Tibial nerve (tissue), 4 donors: ENCODE results near the gene EFNA4. TPM values are rescaled to one million over a fixed set of nuclear protein-coding genes. Genes with fewer than 3 reads are reported as not detected.

Experiments used
- DNase-seq, 2 donors: peaks; one replicate each; pipeline ENCODE4 v3.0.0-alpha.2; 2019; ENCODE audit warnings: low spot score in 2 of 2
- H3K27ac ChIP-seq, 4 donors: fragments of 200-600 bp; sonication (generic) in 3 of 4; one replicate each; pipeline ENCODE4 v1.5.1; 2017 to 2019; ENCODE audit warnings: mild to moderate bottlenecking in 1 of 4
- H3K27me3 ChIP-seq, 2 donors: fragments of 200-600 bp; sonication (generic) in 1 of 2; one replicate each; pipeline versions ENCODE4 v1.5.1 to v1.6.0; 2017 to 2019
- H3K36me3 ChIP-seq, 3 donors: fragments of 200-600 bp; sonication (generic); one replicate each; pipeline ENCODE4 v1.5.1; 2018 to 2019
- H3K4me1 ChIP-seq, 4 donors: fragments of 200-600 bp; sonication (generic) in 3 of 4; one replicate each; pipeline ENCODE4 v1.5.1; 2017 to 2019
- H3K4me3 ChIP-seq, 4 donors: fragments of 200-600 bp; sonication (generic) in 3 of 4; one replicate each; pipeline ENCODE4 v1.5.1; 2017 to 2019; ENCODE audit warnings: mild to moderate bottlenecking in 1 of 4, moderate library complexity in 1 of 4
- H3K9me3 ChIP-seq, 4 donors: fragments of 200-600 bp; sonication (generic) in 3 of 4; one replicate each; pipeline ENCODE4 v1.5.1; 2017 to 2019
- EP300 ChIP-seq, 2 donors: sonication (generic); formaldehyde crosslinking; IDR thresholded peaks; one replicate each; pipeline ENCODE4 v1.6.1; 2017; ENCODE audit warnings: antibody characterized with exemption in 2 of 2, mild to moderate bottlenecking in 1 of 2
- POLR2A ChIP-seq, 2 donors: fragments of 450-650 bp; IDR thresholded peaks; one replicate each; pipeline ENCODE4 v1.6.1; 2017; ENCODE audit warnings: antibody characterized with exemption in 2 of 2, mild to moderate bottlenecking in 2 of 2, moderate library complexity in 2 of 2
- WGBS, 2 donors: methylation state at CpG; one replicate each; pipeline ENCODE4 v1.1.5; 2018; 5-methylcytosine and 5-hydroxymethylcytosine counted together
- total RNA-seq, 4 donors: library from RNA; depleted of rRNA; stranded (reverse); fragments of >200 nt; gene quantifications; one replicate each; pipeline ENCODE4 v1.1.0, GENCODE V29; 2016
- TF ChIP-seq, protein P1 (sequence below), 5 experiments: fragments of 200-600 bp in 3 of 5; fragments of 450-650 bp in 2 of 5; sonication (generic) in 3 of 5; IDR thresholded peaks; one replicate each; pipeline ENCODE4 v1.5.1; 2016 to 2019; ENCODE audit warnings: antibody characterized with exemption in 5 of 5, mild to moderate bottlenecking in 3 of 5, moderate library complexity in 2 of 5

The EFNA4 gene
- total RNA-seq, 4 donors from 2014 or later: 0.87 to 4.2 (median 1.8) TPM

DNA sequence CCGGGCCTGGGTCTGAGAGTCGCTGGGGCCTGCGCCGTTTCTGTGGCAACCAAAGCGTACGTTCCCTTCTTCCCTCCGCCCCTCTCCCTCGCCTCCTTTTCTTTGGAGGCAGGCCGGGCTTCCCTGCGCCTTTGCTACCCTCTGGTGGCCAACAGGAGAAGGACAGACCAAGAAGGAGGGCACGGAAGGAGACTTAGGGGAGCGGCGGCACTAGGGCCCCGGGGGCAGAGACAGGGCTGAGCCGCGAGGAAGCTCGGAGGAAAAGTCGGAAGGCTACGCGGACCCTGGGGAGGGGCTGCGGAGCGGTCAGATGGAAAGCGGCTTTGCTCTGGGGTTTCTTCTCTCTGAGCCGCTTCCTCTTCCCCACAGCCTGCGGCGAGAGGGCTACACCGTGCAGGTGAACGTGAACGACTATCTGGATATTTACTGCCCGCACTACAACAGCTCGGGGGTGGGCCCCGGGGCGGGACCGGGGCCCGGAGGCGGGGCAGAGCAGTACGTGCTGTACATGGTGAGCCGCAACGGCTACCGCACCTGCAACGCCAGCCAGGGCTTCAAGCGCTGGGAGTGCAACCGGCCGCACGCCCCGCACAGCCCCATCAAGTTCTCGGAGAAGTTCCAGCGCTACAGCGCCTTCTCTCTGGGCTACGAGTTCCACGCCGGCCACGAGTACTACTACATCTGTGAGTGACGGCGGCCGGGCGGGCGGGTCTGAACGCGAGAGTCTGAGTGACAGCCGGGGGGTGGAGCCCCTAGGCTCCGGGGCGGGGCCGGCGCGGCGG lies 21.4 kb downstream of the EFNA4 start:
- TF ChIP-seq EP300 (IDR thresholded peaks at IDR 0.05) (no peak), POLR2A (IDR thresholded peaks at IDR 0.05) (peak; percentile 23 to 66)
- TF ChIP-seq, protein P1, sequence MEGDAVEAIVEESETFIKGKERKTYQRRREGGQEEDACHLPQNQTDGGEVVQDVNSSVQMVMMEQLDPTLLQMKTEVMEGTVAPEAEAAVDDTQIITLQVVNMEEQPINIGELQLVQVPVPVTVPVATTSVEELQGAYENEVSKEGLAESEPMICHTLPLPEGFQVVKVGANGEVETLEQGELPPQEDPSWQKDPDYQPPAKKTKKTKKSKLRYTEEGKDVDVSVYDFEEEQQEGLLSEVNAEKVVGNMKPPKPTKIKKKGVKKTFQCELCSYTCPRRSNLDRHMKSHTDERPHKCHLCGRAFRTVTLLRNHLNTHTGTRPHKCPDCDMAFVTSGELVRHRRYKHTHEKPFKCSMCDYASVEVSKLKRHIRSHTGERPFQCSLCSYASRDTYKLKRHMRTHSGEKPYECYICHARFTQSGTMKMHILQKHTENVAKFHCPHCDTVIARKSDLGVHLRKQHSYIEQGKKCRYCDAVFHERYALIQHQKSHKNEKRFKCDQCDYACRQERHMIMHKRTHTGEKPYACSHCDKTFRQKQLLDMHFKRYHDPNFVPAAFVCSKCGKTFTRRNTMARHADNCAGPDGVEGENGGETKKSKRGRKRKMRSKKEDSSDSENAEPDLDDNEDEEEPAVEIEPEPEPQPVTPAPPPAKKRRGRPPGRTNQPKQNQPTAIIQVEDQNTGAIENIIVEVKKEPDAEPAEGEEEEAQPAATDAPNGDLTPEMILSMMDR (IDR thresholded peaks at IDR 0.05): peak; percentile 90 to 98 (median 94)
- 0% methylated on average over 36 to 40 of the region's 67 CpGs for WGBS, 2 donors
- Histone ChIP-seq H3K9me3 (no peaks in the 10 kb centered on the region), H3K27ac (peak overlapping the region; percentile 87 to 97 (median 92)), H3K27me3 (peaks cover 0 to 46% of the 10 kb centered on the region in 2 donors), H3K4me3 (peak overlapping the region; percentile 48 to 96 (median 65)), H3K4me1 (peaks cover 4 to 63% (median 40%) of the 10 kb centered on the region in 4 donors), H3K36me3 (no peaks in the 10 kb centered on the region)
- peak; percentile 91 to 93 for DNase-seq

DNA sequence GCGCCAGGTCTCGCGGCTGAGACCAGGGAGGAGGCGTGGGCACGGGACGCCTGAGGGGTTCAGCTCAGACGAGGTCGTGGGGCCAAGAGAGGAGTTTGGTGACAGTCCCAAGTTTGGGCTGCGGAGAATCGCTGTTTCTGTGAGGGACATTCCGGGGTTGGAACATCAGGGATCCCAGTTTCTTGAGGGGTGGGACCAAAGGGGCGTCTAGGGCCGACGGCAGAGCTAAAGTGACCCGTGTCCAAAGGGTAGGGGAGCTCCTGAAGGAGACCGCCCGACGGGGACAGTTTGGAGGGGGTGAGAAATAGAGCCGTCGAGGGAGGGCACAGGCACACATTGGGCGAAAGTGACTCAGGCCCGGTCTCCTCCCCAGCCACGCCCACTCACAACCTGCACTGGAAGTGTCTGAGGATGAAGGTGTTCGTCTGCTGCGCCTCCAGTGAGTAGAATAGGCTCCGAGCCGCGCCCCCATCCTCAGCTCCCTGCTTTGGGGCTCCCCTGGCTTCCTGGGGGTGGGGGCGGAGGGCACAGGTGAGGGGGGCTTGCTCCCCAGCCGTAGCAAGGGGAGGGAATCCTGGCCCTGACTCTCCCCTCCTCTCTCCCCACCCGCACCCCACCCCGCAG lies 22.1 kb downstream of the EFNA4 start:
- 1 to 3% methylated on average over 27 to 32 of the region's 32 CpGs for WGBS, 2 donors
- peaks cover 0 to 39% of the 10 kb centered on the region in 2 donors for H3K27me3 ChIP-seq
- no peaks in the 10 kb centered on the region for H3K36me3 ChIP-seq
- DNase-seq: peak in 1 of 2 donors; percentile 59
- H3K9me3 ChIP-seq: no peaks in the 10 kb centered on the region
- H3K4me1 ChIP-seq: peaks cover 4 to 56% (median 33%) of the 10 kb centered on the region in 4 donors
- peak overlapping the region; percentile 87 to 97 (median 92) for H3K27ac ChIP-seq
- no peak for TF ChIP-seq EP300 (IDR thresholded peaks at IDR 0.05)
- TF ChIP-seq POLR2A (IDR thresholded peaks at IDR 0.05): no peak
- TF ChIP-seq, protein P1 (IDR thresholded peaks at IDR 0.05): no peak
- peak overlapping the region; percentile 48 to 96 (median 65) for H3K4me3 ChIP-seq

DNA sequence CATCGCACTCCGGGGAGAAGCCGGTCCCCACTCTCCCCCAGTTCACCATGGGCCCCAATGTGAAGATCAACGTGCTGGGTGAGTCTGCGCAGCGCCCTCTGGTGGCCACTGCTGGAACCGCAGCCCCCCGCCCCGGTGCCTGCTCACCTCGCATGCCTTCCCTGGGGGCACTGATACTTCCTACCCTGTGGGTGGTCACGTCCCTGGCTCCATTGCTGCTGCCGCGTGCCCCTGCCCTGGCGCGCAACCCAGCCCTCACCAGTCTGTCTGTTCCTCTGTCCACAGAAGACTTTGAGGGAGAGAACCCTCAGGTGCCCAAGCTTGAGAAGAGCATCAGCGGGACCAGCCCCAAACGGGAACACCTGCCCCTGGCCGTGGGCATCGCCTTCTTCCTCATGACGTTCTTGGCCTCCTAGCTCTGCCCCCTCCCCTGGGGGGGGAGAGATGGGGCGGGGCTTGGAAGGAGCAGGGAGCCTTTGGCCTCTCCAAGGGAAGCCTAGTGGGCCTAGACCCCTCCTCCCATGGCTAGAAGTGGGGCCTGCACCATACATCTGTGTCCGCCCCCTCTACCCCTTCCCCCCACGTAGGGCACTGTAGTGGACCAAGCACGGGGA lies 22.7 kb downstream of the EFNA4 start:
- Histone ChIP-seq H3K4me1 (peaks cover 4 to 52% (median 28%) of the 10 kb centered on the region in 4 donors), H3K36me3 (no peaks in the 10 kb centered on the region), H3K4me3 (peak overlapping the region in 3 of 4 donors; percentile 63 to 96 (median 67)), H3K9me3 (no peaks in the 10 kb centered on the region), H3K27me3 (peaks cover 0 to 33% of the 10 kb centered on the region in 2 donors), H3K27ac (peak overlapping the region in 3 of 4 donors; percentile 87 to 97 (median 93))
- WGBS, 2 donors: 5 to 17% methylated on average over 4 to 23 of the region's 24 CpGs
- TF ChIP-seq, protein P1 (IDR thresholded peaks at IDR 0.05): peak; percentile 93 to 100 (median 97)
- no peak for TF ChIP-seq EP300 (IDR thresholded peaks at IDR 0.05)
- DNase-seq: peak in 1 of 2 donors; percentile 78

DNA sequence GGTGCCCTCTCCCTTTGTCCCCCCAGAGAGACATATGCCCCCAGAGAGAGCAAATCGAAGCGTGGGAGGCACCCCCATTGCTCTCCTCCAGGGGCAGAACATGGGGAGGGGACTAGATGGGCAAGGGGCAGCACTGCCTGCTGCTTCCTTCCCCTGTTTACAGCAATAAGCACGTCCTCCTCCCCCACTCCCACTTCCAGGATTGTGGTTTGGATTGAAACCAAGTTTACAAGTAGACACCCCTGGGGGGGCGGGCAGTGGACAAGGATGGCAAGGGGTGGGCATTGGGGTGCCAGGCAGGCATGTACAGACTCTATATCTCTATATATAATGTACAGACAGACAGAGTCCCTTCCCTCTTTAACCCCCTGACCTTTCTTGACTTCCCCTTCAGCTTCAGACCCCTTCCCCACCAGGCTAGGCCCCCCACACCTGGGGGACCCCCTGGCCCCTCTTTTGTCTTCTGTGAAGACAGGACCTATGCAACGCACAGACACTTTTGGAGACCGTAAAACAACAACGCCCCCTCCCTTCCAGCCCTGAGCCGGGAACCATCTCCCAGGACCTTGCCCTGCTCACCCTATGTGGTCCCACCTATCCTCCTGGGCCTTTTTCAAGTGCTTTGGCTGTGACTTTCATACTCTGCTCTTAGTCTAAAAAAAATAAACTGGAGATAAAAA lies 23.5 kb downstream of the EFNA4 start:
- DNase-seq: no peak
- H3K9me3 ChIP-seq: no peaks in the 10 kb centered on the region
- H3K36me3 ChIP-seq: no peaks in the 10 kb centered on the region
- H3K4me3 ChIP-seq: no peak overlapping the region
- peaks cover 0 to 25% of the 10 kb centered on the region in 2 donors for H3K27me3 ChIP-seq
- no peak overlapping the region for H3K27ac ChIP-seq
- peaks cover 4 to 52% (median 29%) of the 10 kb centered on the region in 4 donors for H3K4me1 ChIP-seq
- TF ChIP-seq, protein P1 (IDR thresholded peaks at IDR 0.05): no peak
- TF ChIP-seq POLR2A (IDR thresholded peaks at IDR 0.05) (no peak), EP300 (IDR thresholded peaks at IDR 0.05) (no peak)
- WGBS, 2 donors: 47 to 55% methylated on average over 8 of the region's 8 CpGs
